Small intestine (tissue), 7 donors: ENCODE measurements around the gene TGM2. TPM values are rescaled to one million over a fixed set of nuclear protein-coding genes. Genes with fewer than 3 reads are reported as not detected.

Experiments
- DNase-seq, 2 donors: peaks; one replicate each; pipeline versions ENCODE4 v3.0.0 to v3.0.0-alpha.2; 2013
- FAIRE-seq: peaks from 2 replicates; lab custom pipeline; 2012; peaks lifted over from hg19 to GRCh38; lab: Jason Lieb, UNC
- H3K27ac ChIP-seq, 3 donors: one replicate each; pipeline ENCODE4 v1.5.1; 2013; ENCODE audit warnings: low read length in 2 of 3, mild to moderate bottlenecking in 2 of 3, control low read depth in 1 of 3, inconsistent platforms in 1 of 3, low read depth in 1 of 3, moderate library complexity in 1 of 3
- H3K27me3 ChIP-seq, 3 donors: one replicate each; pipeline ENCODE4 v1.6.1; 2013; ENCODE audit warnings: low read length in 3 of 3, inconsistent platforms in 1 of 3; ENCODE audit not compliant: control insufficient read depth in 3 of 3, insufficient read depth in 3 of 3
- H3K36me3 ChIP-seq, 3 donors: one replicate each; pipeline ENCODE4 v1.6.1; 2013; ENCODE audit warnings: low read length in 3 of 3, inconsistent platforms in 1 of 3, low read depth in 1 of 3, mild to moderate bottlenecking in 1 of 3, moderate library complexity in 1 of 3; ENCODE audit not compliant: control insufficient read depth in 3 of 3, insufficient read depth in 2 of 3
- H3K4me1 ChIP-seq, 3 donors: one replicate each; pipeline ENCODE4 v1.6.1; 2013; ENCODE audit warnings: low read length in 2 of 3, inconsistent platforms in 1 of 3, low read depth in 1 of 3, mild to moderate bottlenecking in 1 of 3, moderate library complexity in 1 of 3; ENCODE audit not compliant: control insufficient read depth in 3 of 3, insufficient read depth in 2 of 3
- H3K4me3 ChIP-seq, 3 donors: one replicate each; pipeline ENCODE4 v1.5.1; 2013; ENCODE audit warnings: low read length in 3 of 3, control low read depth in 1 of 3, inconsistent platforms in 1 of 3, low read depth in 1 of 3, mild to moderate bottlenecking in 1 of 3, moderate library complexity in 1 of 3
- H3K9me3 ChIP-seq, 2 donors: one replicate each; pipeline ENCODE4 v1.6.1; 2013; ENCODE audit warnings: low read depth in 1 of 2, low read length in 1 of 2; ENCODE audit not compliant: control insufficient read depth in 2 of 2, insufficient read depth in 1 of 2
- WGBS, 3 donors: extraction: QIAGEN DNeasy Blood & Tissue Kit; methylation state at CpG; one replicate each; pipeline ENCODE4 v1.1.7; 2013; 5-methylcytosine and 5-hydroxymethylcytosine counted together
- polyA plus RNA-seq, 4 donors: library from polyadenylated mRNA; stranded (reverse) in 3 of 4; unstranded in 1 of 4; fragments of 200-250 nt in 3 of 4; fragments of 120-200 nt in 1 of 4; gene quantifications; one replicate each; pipeline versions ENCODE4 v1.2.1 to v1.2.3, GENCODE V29; 2013
- donor health status: healthy with polysubstance abuse.
- donor health status: control.
- donor health status: control.
- donor health status: Bipolar disorder and iron deficiency.
- donor health status: healthy.

Gene TGM2
- polyA plus RNA-seq, 4 donors: 19.7 to 332 (median 59.1) TPM

GRCh38 chr20:38115205-38115604 lies 49.9 kb downstream of the TGM2 start:
- no peak for FAIRE-seq
- DNase-seq: no peak

GRCh38 chr20:38114353-38114791 lies 50.7 kb downstream of the TGM2 start:
- no peaks in the 10 kb centered on the region for H3K27me3 ChIP-seq
- no peak overlapping the region for H3K4me3 ChIP-seq
- H3K27ac ChIP-seq: no peak overlapping the region
- H3K36me3 ChIP-seq: no peaks in the 10 kb centered on the region
- FAIRE-seq (no peak), DNase-seq (no peak)
- WGBS, 3 donors: 90 to 95% (median 92%) methylated on average over 4 of the region's 4 CpGs
- peaks cover 0 to 23% (median 11%) of the 10 kb centered on the region in 3 donors for H3K4me1 ChIP-seq
- H3K9me3 ChIP-seq: no peaks in the 10 kb centered on the region

More at GRCh38 chr20:38115205-38115604, 49.9 kb downstream of the TGM2 start:
- H3K9me3 ChIP-seq: no peaks in the 10 kb centered on the region
- peaks cover 0 to 14% (median 7%) of the 10 kb centered on the region in 3 donors for H3K4me1 ChIP-seq
- H3K27ac ChIP-seq: no peak overlapping the region
- H3K36me3 ChIP-seq: no peaks in the 10 kb centered on the region
- no peaks in the 10 kb centered on the region for H3K27me3 ChIP-seq
- 95 to 100% (median 100%) methylated on average over 1 of the region's 1 CpG for WGBS, 3 donors
- H3K4me3 ChIP-seq: no peak overlapping the region

- no peaks in the 10 kb centered on the region for H3K36me3 ChIP-seq
- DNase-seq (peak; percentile 27 to 63), FAIRE-seq (no peak)
- no peaks in the 10 kb centered on the region for H3K27me3 ChIP-seq
- no peaks in the 10 kb centered on the region for H3K9me3 ChIP-seq
- 43 to 56% (median 46%) methylated on average over 10 of the region's 10 CpGs for WGBS, 3 donors
- H3K27ac ChIP-seq: no peak overlapping the region
- peaks cover 0 to 28% (median 13%) of the 10 kb centered on the region in 3 donors for H3K4me1 ChIP-seq
- H3K4me3 ChIP-seq: no peak overlapping the region
These were observed 51.4 kb downstream of the TGM2 start for GRCh38 chr20:38113401-38114325.

- no peaks in the 10 kb centered on the region for H3K9me3 ChIP-seq
- FAIRE-seq: no peak
- no peak for DNase-seq
- no peak overlapping the region for H3K27ac ChIP-seq
- no peaks in the 10 kb centered on the region for H3K36me3 ChIP-seq
- WGBS, 3 donors: 95 to 96% (median 95%) methylated on average over 8 of the region's 8 CpGs
- peaks cover 0 to 31% (median 16%) of the 10 kb centered on the region in 3 donors for H3K4me1 ChIP-seq
- H3K27me3 ChIP-seq: no peaks in the 10 kb centered on the region
- no peak overlapping the region for H3K4me3 ChIP-seq
These were observed 52.2 kb downstream of the TGM2 start for GRCh38 chr20:38112930-38113294.

GRCh38 chr20:38112261-38112929 lies 52.7 kb downstream of the TGM2 start:
- FAIRE-seq (no peak), DNase-seq (no peak)
- H3K27me3 ChIP-seq: no peaks in the 10 kb centered on the region
- H3K4me3 ChIP-seq: no peak overlapping the region
- peaks cover 0 to 31% (median 16%) of the 10 kb centered on the region in 3 donors for H3K4me1 ChIP-seq
- H3K36me3 ChIP-seq: no peaks in the 10 kb centered on the region
- H3K27ac ChIP-seq: no peak overlapping the region
- H3K9me3 ChIP-seq: no peaks in the 10 kb centered on the region
- 82 to 87% (median 87%) methylated on average over 14 of the region's 14 CpGs for WGBS, 3 donors

- H3K4me3 ChIP-seq: no peak overlapping the region
- no peaks in the 10 kb centered on the region for H3K27me3 ChIP-seq
- DNase-seq: no peak
- H3K9me3 ChIP-seq: no peaks in the 10 kb centered on the region
- 87 to 90% (median 88%) methylated on average over 8 of the region's 8 CpGs for WGBS, 3 donors
- H3K36me3 ChIP-seq: no peaks in the 10 kb centered on the region
- H3K27ac ChIP-seq: no peak overlapping the region
- FAIRE-seq: no peak
- peaks cover 0 to 31% (median 16%) of the 10 kb centered on the region in 3 donors for H3K4me1 ChIP-seq
These were observed 53.5 kb downstream of the TGM2 start for GRCh38 chr20:38111366-38112232.

- Histone ChIP-seq H3K4me1 (peaks cover 0 to 31% (median 16%) of the 10 kb centered on the region in 3 donors), H3K36me3 (no peaks in the 10 kb centered on the region), H3K9me3 (no peaks in the 10 kb centered on the region), H3K27ac (peak overlapping the region in 2 of 3 donors; percentile 71 to 77), H3K27me3 (no peaks in the 10 kb centered on the region), H3K4me3 (no peak overlapping the region)
- 84 to 89% (median 88%) methylated on average over 8 of the region's 8 CpGs for WGBS, 3 donors
- FAIRE-seq: no peak
- no peak for DNase-seq
These were observed 54.4 kb downstream of the TGM2 start for GRCh38 chr20:38110525-38111178.
